HCT116 (cell line): ENCODE measurements around the gene MID1. TPM values are rescaled to one million over a fixed set of nuclear protein-coding genes. Genes with fewer than 3 reads are reported as not detected.

Experiments used
- ATAC-seq: fragments of 200-7000 bp; cut with Tn5 transposase; 2 replicates; pipeline ENCODE4 v1.9.1; 2020; ENCODE audit warnings: mild to moderate bottlenecking, moderate library complexity
- BruUV-seq: library from RNA; stranded (reverse); fragments of 400-500 nt; replicated peaks from 2 replicates; lab custom pipeline; 2021; lab: Mats Ljungman, UMichigan
- CTCF ChIA-PET: fragments of 300-600 bp; sonication (Branson Sonifier 250); formaldehyde crosslinking; loops from one replicate; lab custom pipeline; 2021; ENCODE audit warnings: antibody characterized with exemption; lab: Charles Lee
- POLR2A ChIA-PET: fragments of 300-600, 350-600 bp; sonication (Branson Sonifier 250); formaldehyde crosslinking; loops from one replicate; lab custom pipeline; 2021; ENCODE audit warnings: antibody characterized with exemption; lab: Charles Lee
- RAD21 ChIA-PET, 2 experiments: fragments of 300-600 bp; sonication (Branson Sonifier 250); formaldehyde crosslinking; loops; one replicate each; lab custom pipeline; 2023; ENCODE audit warnings: low total read pairs in 2 of 2; ENCODE audit not compliant: uncharacterized antibody in 2 of 2, unreplicated experiment in 2 of 2, low non-redundant PET in 1 of 2; lab: Charles Lee
- DNase-seq: peaks from one replicate; pipeline ENCODE4 v3.0.0-alpha.2; 2010; ENCODE audit warnings: low read depth, low spot score
- H2AFZ ChIP-seq: fragments of 200-600 bp; shearing (Covaris generic), sonication (generic); 2 replicates; pipeline ENCODE4 v1.6.1; 2017; ENCODE audit warnings: low read depth, mixed run types, mixed read lengths, antibody characterized with exemption, low read length; ENCODE audit not compliant: poor library complexity, severe bottlenecking
- H3K27ac ChIP-seq: 2 replicates; pipeline ENCODE4 v1.5.1; 2012; ENCODE audit warnings: low read depth, low read length
- H3K27me3 ChIP-seq: fragments of 200-600 bp; sonication (generic); 2 replicates; pipeline ENCODE4 v1.6.1; 2016; ENCODE audit warnings: mixed run types, low read length, mixed read lengths; ENCODE audit not compliant: insufficient read depth
- H3K36me3 ChIP-seq, 2 experiments: fragments of 200-500 bp in 1 of 2; fragments of 200-600 bp in 1 of 2; sonication (Bioruptor generic) in 1 of 2; sonication (generic) in 1 of 2; 2 replicates each; pipeline versions ENCODE4 v1.5.1 to v1.6.1; 2014 to 2016; ENCODE audit warnings: low read length in 2 of 2, inconsistent platforms in 1 of 2, mixed read lengths in 1 of 2, mixed run types in 1 of 2; ENCODE audit not compliant: insufficient read depth in 2 of 2, control insufficient read depth in 1 of 2
- H3K4me1 ChIP-seq, 2 experiments: fragments of 200-600 bp in 1 of 2; sonication (generic) in 1 of 2; 2 replicates each; pipeline versions ENCODE4 v1.5.1 to v1.6.1; 2012 to 2017; ENCODE audit warnings: low read length in 2 of 2, inconsistent platforms in 1 of 2, mild to moderate bottlenecking in 1 of 2, mixed read lengths in 1 of 2, mixed run types in 1 of 2, moderate library complexity in 1 of 2; ENCODE audit not compliant: insufficient read depth in 2 of 2, control insufficient read depth in 1 of 2
- H3K4me2 ChIP-seq: fragments of 200-600 bp; sonication (generic); 2 replicates; pipeline ENCODE4 v1.6.1; 2017; ENCODE audit warnings: mixed run types, low read length, mixed read lengths
- H3K4me3 ChIP-seq, 2 experiments: fragments of 200-600 bp in 1 of 2; sonication (generic) in 1 of 2; replicated peaks in 1 of 2; 2 replicates each; pipeline ENCODE4 v1.5.1; 2011 to 2016; ENCODE audit warnings: low read length in 2 of 2, control low read depth in 1 of 2, low read depth in 1 of 2, mild to moderate bottlenecking in 1 of 2, mixed read lengths in 1 of 2, mixed run types in 1 of 2
- H3K79me2 ChIP-seq: fragments of 200-600 bp; sonication (generic); 2 replicates; pipeline ENCODE4 v1.6.1; 2017; ENCODE audit warnings: mild to moderate bottlenecking, mixed run types, low read length, moderate library complexity, mixed read lengths; ENCODE audit not compliant: insufficient read depth
- H3K9ac ChIP-seq: fragments of 200-600 bp; sonication (generic); 2 replicates; pipeline ENCODE4 v1.6.1; 2016; ENCODE audit warnings: low read length, mixed read lengths
- H3K9me2 ChIP-seq: fragments of 200-600 bp; sonication (generic), shearing (Covaris generic); 2 replicates; pipeline ENCODE4 v1.6.1; 2017; ENCODE audit warnings: mixed run types, mild to moderate bottlenecking, moderate library complexity; ENCODE audit not compliant: insufficient read depth
- H3K9me3 ChIP-seq, 2 experiments: fragments of 200-500 bp in 1 of 2; fragments of 200-600 bp in 1 of 2; sonication (Bioruptor generic) in 1 of 2; sonication (generic) in 1 of 2; 2 replicates each; pipeline ENCODE4 v1.6.1; 2014 to 2017; ENCODE audit warnings: low read length in 2 of 2, mixed read lengths in 2 of 2, inconsistent platforms in 1 of 2, low read depth in 1 of 2, mild to moderate bottlenecking in 1 of 2, mixed run types in 1 of 2, moderate library complexity in 1 of 2; ENCODE audit not compliant: control insufficient read depth in 1 of 2, insufficient read depth in 1 of 2
- H4K20me1 ChIP-seq: fragments of 200-600 bp; sonication (generic), shearing (Covaris generic); 2 replicates; pipeline ENCODE4 v1.6.1; 2017; ENCODE audit warnings: mixed run types, mild to moderate bottlenecking, moderate library complexity; ENCODE audit not compliant: insufficient read depth
- EGR1 ChIP-seq: IDR thresholded peaks from 2 replicates; pipeline ENCODE4 v1.6.1; 2012; ENCODE audit warnings: low read depth
- EZH2 ChIP-seq: fragments of 200-600 bp; sonication (generic); IDR thresholded peaks from 2 replicates; pipeline ENCODE4 v1.6.1; 2017; ENCODE audit warnings: antibody characterized with exemption, mixed run types
- POLR2A ChIP-seq: IDR thresholded peaks from 2 replicates; pipeline ENCODE4 v1.7.0; 2011; ENCODE audit warnings: borderline replicate concordance; ENCODE audit not compliant: insufficient read depth, insufficient read length; ENCODE audit errors: extremely low read depth
- POLR2AphosphoS5 ChIP-seq: IDR thresholded peaks from 2 replicates; pipeline ENCODE4 v1.6.1; 2011; ENCODE audit warnings: mild to moderate bottlenecking, low read depth, low read length, moderate library complexity
- RAD21 ChIP-seq: IDR thresholded peaks from 2 replicates; pipeline ENCODE4 v1.6.1; 2012; ENCODE audit warnings: low read depth, mild to moderate bottlenecking
- REST ChIP-seq: IDR thresholded peaks from 2 replicates; pipeline ENCODE4 v1.6.1; 2012; ENCODE audit warnings: low read depth
- SIN3A ChIP-seq: IDR thresholded peaks from 2 replicates; pipeline ENCODE4 v1.6.1; 2012; ENCODE audit warnings: low read depth
- SRF ChIP-seq: IDR thresholded peaks from 2 replicates; pipeline ENCODE4 v1.6.1; 2012; ENCODE audit warnings: low read depth
- ZFX ChIP-seq: fragments of 450-650 bp; IDR thresholded peaks from 2 replicates; pipeline ENCODE4 v1.6.1; 2017
- intact Hi-C: fragments of 100-400 bp; cut with micrococcal nuclease; formaldehyde crosslinking; loops from 2 replicates; pipeline ENCODE4 v1.10.0; 2022
- total RNA-seq: library from RNA; stranded (reverse); gene quantifications from one replicate; pipeline ENCODE4 v1.2.1, GENCODE V29; 2021; ENCODE audit not compliant: unreplicated experiment

Gene MID1
- total RNA-seq, 1 experiment from 2014 or later: 48.8 TPM

- intact Hi-C loops: loop anchor here (5.0 to 10.0 kb wide), 2 partner anchors 383 to 425 kb away; no protein-coding TSS in a partner anchor
- ChIA-PET POLR2A (interaction anchor here (1.5 kb wide), 1 partner anchor 13 kb away, joined by 5 read pairs; no protein-coding TSS in a partner anchor), RAD21 (interaction anchor here in 1 of 2 experiments (1.1 kb wide), 1 partner anchor 427 kb away, joined by 3 read pairs; no protein-coding TSS in a partner anchor), CTCF (interaction anchor here (0.5 to 1.2 kb wide), 2 partner anchors 14 to 427 kb away, joined by 3 read pairs; no protein-coding TSS in a partner anchor)
- H3K9me2 ChIP-seq: no peaks in the 10 kb centered on the region
- no TSS peak for BruUV-seq
- DNase-seq (no peak), ATAC-seq (no peak)
- no peaks in the 10 kb centered on the region for H3K9me3 ChIP-seq
- H3K79me2 ChIP-seq: peaks cover 78% of the 10 kb centered on the region
- H3K4me1 ChIP-seq: peaks cover 45 to 80% of the 10 kb centered on the region in 2 experiments
- H3K4me2 ChIP-seq: peak overlapping the region; percentile 84
- H3K4me3 ChIP-seq: peak overlapping the region; percentile 70 to 77
- no peak overlapping the region for H2AFZ ChIP-seq
- no peak for TF ChIP-seq EGR1
- no peak for TF ChIP-seq EZH2
- no peak for TF ChIP-seq REST
- TF ChIP-seq RAD21: no peak
- TF ChIP-seq SIN3A: no peak
- no peak for TF ChIP-seq POLR2A
- no peak for TF ChIP-seq SRF
- no peak for TF ChIP-seq ZFX
- no peak for TF ChIP-seq POLR2AphosphoS5
- TF ChIP-seq, all 23 proteins: peak for 0
- peak overlapping the region; percentile 85 for H3K27ac ChIP-seq
- H3K27me3 ChIP-seq: no peaks in the 10 kb centered on the region
- H3K9ac ChIP-seq: peak overlapping the region; percentile 83
- H3K36me3 ChIP-seq: no peaks in the 10 kb centered on the region
- H4K20me1 ChIP-seq: no peaks in the 10 kb centered on the region
These were observed 3.0 kb downstream of the MID1 start for GRCh38 chrX:10617186-10617998.
